Muscle layer of colon (tissue), 2 donors: Measurements from ENCODE around the gene ADARB2.

Source experiments
- H3K27ac ChIP-seq: one replicate; pipeline ENCODE4 v1.7.0; 2013; ENCODE audit warnings: low read depth, mild to moderate bottlenecking, low read length, moderate library complexity
- H3K27me3 ChIP-seq, 2 donors: one replicate each; pipeline ENCODE4 v1.7.0; 2013; ENCODE audit warnings: low read length in 2 of 2, mild to moderate bottlenecking in 2 of 2; ENCODE audit not compliant: insufficient read depth in 2 of 2, control insufficient read depth in 1 of 2
- H3K36me3 ChIP-seq: one replicate; pipeline ENCODE4 v1.7.0; 2013; ENCODE audit warnings: mild to moderate bottlenecking, low read length; ENCODE audit not compliant: insufficient read depth
- H3K4me1 ChIP-seq: one replicate; pipeline ENCODE4 v1.7.0; 2013; ENCODE audit warnings: mild to moderate bottlenecking, low read length; ENCODE audit not compliant: insufficient read depth
- H3K4me3 ChIP-seq, 2 donors: one replicate each; pipeline ENCODE4 v1.7.0; 2013; ENCODE audit warnings: low read length in 2 of 2, low read depth in 1 of 2, mild to moderate bottlenecking in 1 of 2, moderate library complexity in 1 of 2
- H3K9ac ChIP-seq: one replicate; pipeline ENCODE4 v1.7.0; 2013; ENCODE audit warnings: low read length
- H3K9me3 ChIP-seq: one replicate; pipeline ENCODE4 v1.7.0; 2013; ENCODE audit warnings: mild to moderate bottlenecking, low read length
- donor health status: abdominal sarcoma.
- donor health status: Adenocarcinoma of cecum.

The ADARB2 gene

DNA sequence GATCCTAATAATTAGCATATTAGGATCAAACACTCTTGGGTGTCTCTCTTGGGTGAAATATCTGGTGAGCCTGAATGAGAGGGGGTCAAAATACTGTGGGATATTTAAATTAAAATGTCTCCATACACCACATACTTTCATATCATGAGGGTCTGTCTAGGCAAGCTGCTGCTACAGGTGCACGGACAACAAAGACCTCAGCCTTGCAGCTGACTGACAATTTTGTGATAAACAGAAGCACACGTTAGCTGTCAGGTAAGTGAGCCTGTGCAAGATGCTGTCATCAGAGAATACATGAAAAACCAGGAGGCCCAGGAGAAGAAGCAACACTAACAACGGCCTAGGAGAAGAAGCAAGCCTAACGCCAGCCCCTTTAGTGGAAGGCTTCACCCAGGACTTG lies 247.5 kb downstream of the ADARB2 start:
- no peak overlapping the region for H3K27ac ChIP-seq
- no peaks in the 10 kb centered on the region for H3K36me3 ChIP-seq
- no peaks in the 10 kb centered on the region for H3K4me1 ChIP-seq
- no peak overlapping the region for H3K4me3 ChIP-seq
- H3K27me3 ChIP-seq: no peaks in the 10 kb centered on the region
- H3K9me3 ChIP-seq: no peaks in the 10 kb centered on the region
- no peak overlapping the region for H3K9ac ChIP-seq

GRCh38 chr10:1488970-1489548 lies 248.3 kb downstream of the ADARB2 start:
- no peak overlapping the region for H3K27ac ChIP-seq
- H3K4me1 ChIP-seq: no peaks in the 10 kb centered on the region
- no peak overlapping the region for H3K4me3 ChIP-seq
- H3K9ac ChIP-seq: no peak overlapping the region
- H3K27me3 ChIP-seq: no peaks in the 10 kb centered on the region
- no peaks in the 10 kb centered on the region for H3K36me3 ChIP-seq
- H3K9me3 ChIP-seq: no peaks in the 10 kb centered on the region

GRCh38 chr10:1486841-1487687 lies 250.3 kb downstream of the ADARB2 start:
- Histone ChIP-seq H3K27ac (no peak overlapping the region), H3K9ac (no peak overlapping the region), H3K36me3 (no peaks in the 10 kb centered on the region), H3K4me1 (no peaks in the 10 kb centered on the region), H3K9me3 (no peaks in the 10 kb centered on the region), H3K4me3 (no peak overlapping the region), H3K27me3 (no peaks in the 10 kb centered on the region)

GRCh38 chr10:1485357-1485756 lies 252.0 kb downstream of the ADARB2 start:
- Histone ChIP-seq H3K36me3 (no peaks in the 10 kb centered on the region), H3K27me3 (no peaks in the 10 kb centered on the region), H3K27ac (no peak overlapping the region), H3K4me3 (no peak overlapping the region), H3K4me1 (no peaks in the 10 kb centered on the region), H3K9me3 (no peaks in the 10 kb centered on the region), H3K9ac (no peak overlapping the region)

DNA sequence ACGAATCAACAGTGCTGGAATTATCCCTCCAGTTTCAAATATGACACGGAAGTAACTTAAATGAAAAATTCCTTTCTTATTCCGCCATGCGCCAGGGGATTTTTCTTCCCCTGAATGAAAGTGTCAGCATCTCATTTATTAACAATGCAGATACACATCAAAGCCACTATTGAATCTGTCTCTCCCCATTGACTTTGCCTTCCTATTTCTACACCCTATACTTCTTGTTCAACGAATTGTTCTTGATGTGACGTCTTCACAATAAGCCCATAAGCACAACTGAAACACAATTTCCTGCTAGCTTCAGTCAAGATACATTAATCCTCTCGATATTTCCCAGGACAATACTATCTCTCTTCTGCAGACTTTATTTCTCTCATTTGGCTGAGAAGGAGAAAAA lies 253.5 kb downstream of the ADARB2 start:
- H3K27me3 ChIP-seq: no peaks in the 10 kb centered on the region

GRCh38 chr10:1483246-1483645 lies 254.1 kb downstream of the ADARB2 start:
- Histone ChIP-seq H3K9me3 (no peaks in the 10 kb centered on the region), H3K27ac (no peak overlapping the region), H3K4me3 (no peak overlapping the region), H3K27me3 (no peaks in the 10 kb centered on the region), H3K4me1 (no peaks in the 10 kb centered on the region), H3K9ac (no peak overlapping the region), H3K36me3 (no peaks in the 10 kb centered on the region)

More for the DNA sequence above, 253.5 kb downstream of the ADARB2 start:
- no peak overlapping the region for H3K4me3 ChIP-seq
- H3K9ac ChIP-seq: no peak overlapping the region
- no peaks in the 10 kb centered on the region for H3K9me3 ChIP-seq
- H3K36me3 ChIP-seq: no peaks in the 10 kb centered on the region
- H3K27ac ChIP-seq: no peak overlapping the region
- H3K4me1 ChIP-seq: no peaks in the 10 kb centered on the region

GRCh38 chr10:1477578-1477977 lies 259.7 kb downstream of the ADARB2 start:
- H3K4me1 ChIP-seq: no peaks in the 10 kb centered on the region
- H3K36me3 ChIP-seq: no peaks in the 10 kb centered on the region
- no peak overlapping the region for H3K4me3 ChIP-seq
- no peak overlapping the region for H3K27ac ChIP-seq
- H3K9me3 ChIP-seq: no peaks in the 10 kb centered on the region
- H3K27me3 ChIP-seq: no peaks in the 10 kb centered on the region
- no peak overlapping the region for H3K9ac ChIP-seq

DNA sequence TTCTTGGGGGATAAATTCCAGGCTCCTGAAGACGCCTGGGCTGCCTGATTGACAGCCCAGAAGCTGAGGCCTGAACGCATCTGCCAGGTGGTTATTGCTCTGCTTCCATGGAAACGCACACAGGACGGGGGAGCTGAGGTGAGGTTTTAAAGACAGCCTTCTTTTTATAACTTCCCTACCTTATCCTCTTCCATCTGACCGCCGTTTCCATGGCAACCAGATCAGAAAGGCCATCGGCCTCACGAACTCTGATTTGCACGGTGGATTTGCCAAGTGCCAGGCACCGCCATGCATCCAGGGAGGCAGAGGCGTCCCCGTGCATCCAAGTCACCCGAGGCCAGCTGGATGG lies 260.9 kb downstream of the ADARB2 start:
- no peaks in the 10 kb centered on the region for H3K36me3 ChIP-seq
- H3K9me3 ChIP-seq: no peaks in the 10 kb centered on the region
- no peak overlapping the region for H3K9ac ChIP-seq
- no peak overlapping the region for H3K4me3 ChIP-seq
- no peak overlapping the region for H3K27ac ChIP-seq
- H3K27me3 ChIP-seq: no peaks in the 10 kb centered on the region
- no peaks in the 10 kb centered on the region for H3K4me1 ChIP-seq

- Histone ChIP-seq H3K4me1 (no peaks in the 10 kb centered on the region), H3K27ac (no peak overlapping the region), H3K9me3 (no peaks in the 10 kb centered on the region), H3K36me3 (no peaks in the 10 kb centered on the region), H3K27me3 (no peaks in the 10 kb centered on the region), H3K4me3 (no peak overlapping the region), H3K9ac (no peak overlapping the region)
Observed at GRCh38 chr10:1475771-1476454, 261.4 kb downstream of the ADARB2 start.

GRCh38 chr10:1475098-1475591 lies 262.2 kb downstream of the ADARB2 start:
- H3K36me3 ChIP-seq: no peaks in the 10 kb centered on the region
- H3K27ac ChIP-seq: no peak overlapping the region
- no peaks in the 10 kb centered on the region for H3K27me3 ChIP-seq
- H3K4me1 ChIP-seq: no peaks in the 10 kb centered on the region
- H3K9me3 ChIP-seq: no peaks in the 10 kb centered on the region
- no peak overlapping the region for H3K4me3 ChIP-seq
- H3K9ac ChIP-seq: no peak overlapping the region

DNA sequence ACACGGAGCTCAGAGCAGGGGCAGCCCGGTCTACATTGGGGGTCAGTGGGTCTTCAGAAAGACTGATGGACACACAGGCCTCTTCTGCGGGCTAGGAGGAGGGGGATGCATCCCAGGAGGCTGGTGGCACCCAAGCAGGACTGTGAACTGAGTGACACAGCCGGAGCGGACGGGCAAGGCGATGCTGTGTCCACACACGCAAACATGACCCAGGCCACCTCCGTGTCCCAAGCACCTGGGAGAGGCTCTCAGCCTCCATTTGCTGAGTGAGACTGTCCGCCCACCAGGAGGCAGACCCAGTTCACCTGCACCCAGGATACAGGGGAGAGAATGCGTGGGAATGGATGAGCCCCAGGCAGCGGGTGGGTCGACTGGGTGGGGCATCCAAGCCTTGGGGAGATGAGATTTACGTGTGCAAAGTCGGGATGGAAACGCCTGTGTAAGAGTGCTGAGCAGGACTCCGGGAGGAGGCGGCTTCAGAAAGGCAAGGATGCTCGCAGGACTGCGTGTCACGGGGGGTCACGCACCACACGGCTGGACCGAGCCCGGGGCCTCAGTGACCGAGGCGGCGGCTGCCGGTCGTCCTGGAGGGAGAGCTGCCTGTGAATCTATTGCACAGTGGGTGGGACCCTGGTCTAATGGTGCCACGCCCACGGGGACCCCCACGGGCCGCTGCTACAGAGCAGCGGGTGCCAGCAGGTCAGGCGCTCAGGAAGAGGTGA lies 262.8 kb downstream of the ADARB2 start:
- H3K4me1 ChIP-seq: no peaks in the 10 kb centered on the region
- no peak overlapping the region for H3K27ac ChIP-seq
- no peak overlapping the region for H3K4me3 ChIP-seq
- no peaks in the 10 kb centered on the region for H3K36me3 ChIP-seq
- H3K27me3 ChIP-seq: no peaks in the 10 kb centered on the region
- no peak overlapping the region for H3K9ac ChIP-seq
- no peaks in the 10 kb centered on the region for H3K9me3 ChIP-seq
